NCI-H1105 treated with DMSO at 0.1 percent for 48 hours (cell line): ENCODE data around the gene DDOST.
"Not testable (repeated sequence)": the region's sequence is repeated elsewhere in the genome, so short reads cannot be mapped to it uniquely, and the experiment has no call there.

Source experiments
- DNase-seq: peaks from one replicate; lab custom pipeline; 2025; lab: John Stamatoyannopoulos, UW

DDOST gene

GRCh38 chr1:20625176-20626097 lies 35.7 kb downstream of the DDOST start:
- DNase-seq: no peak

- no peak for DNase-seq
Observed at GRCh38 chr1:20624709-20625108, 36.5 kb downstream of the DDOST start.

GRCh38 chr1:20621012-20621411 lies 40.2 kb downstream of the DDOST start:
- DNase-seq: no peak

- DNase-seq: no peak
Observed at GRCh38 chr1:20619999-20620398, 41.2 kb downstream of the DDOST start.

GRCh38 chr1:20618550-20618949 lies 42.6 kb downstream of the DDOST start:
- no peak for DNase-seq

GRCh38 chr1:20616847-20617487 lies 44.2 kb downstream of the DDOST start:
- DNase-seq: no peak

- DNase-seq: no peak
Observed at GRCh38 chr1:20615946-20616846, 45.0 kb downstream of the DDOST start.

- DNase-seq: no peak
Observed at GRCh38 chr1:20614131-20614579, 47.0 kb downstream of the DDOST start.

- no peak for DNase-seq
Observed at GRCh38 chr1:20612221-20612746, 48.9 kb downstream of the DDOST start.

GRCh38 chr1:20611652-20612051 lies 49.5 kb downstream of the DDOST start:
- DNase-seq: no peak

GRCh38 chr1:20610970-20611369 lies 50.2 kb downstream of the DDOST start:
- DNase-seq: no peak

- no peak for DNase-seq
Observed at GRCh38 chr1:20609541-20609940, 51.6 kb downstream of the DDOST start.

GRCh38 chr1:20606801-20607570 lies 54.2 kb downstream of the DDOST start:
- not testable (repeated sequence) for DNase-seq

- DNase-seq: no peak
Observed at GRCh38 chr1:20604678-20605077, 56.5 kb downstream of the DDOST start.

GRCh38 chr1:20603504-20604464 lies 57.4 kb downstream of the DDOST start:
- DNase-seq: no peak

GRCh38 chr1:20602851-20603450 lies 58.2 kb downstream of the DDOST start:
- DNase-seq: no peak
